K562 (cell line): ENCODE data around the gene SRCAP. TPM values are rescaled to one million over a fixed set of nuclear protein-coding genes. Genes with fewer than 3 reads are reported as not detected.

Source experiments
- ARID2 ChIP-seq: fragments of 450-650 bp; IDR thresholded peaks from 2 replicates; pipeline ENCODE4 v1.6.1; 2017; ENCODE audit warnings: antibody characterized with exemption, mild to moderate bottlenecking
- BRCA1 ChIP-seq, 2 experiments: fragments of 450-650 bp in 1 of 2; sonication (generic) in 1 of 2; formaldehyde crosslinking in 1 of 2; IDR thresholded peaks; 2 replicates each; pipeline versions ENCODE4 v1.5.0 to v1.6.1; 2017 to 2020; ENCODE audit warnings: mild to moderate bottlenecking in 1 of 2, missing genetic modification reagents in 1 of 2
- CHAMP1 ChIP-seq: fragments of 450-650 bp; IDR thresholded peaks from 2 replicates; pipeline ENCODE4 v1.6.1; 2016; ENCODE audit warnings: mild to moderate bottlenecking
- ETV6 ChIP-seq, 3 experiments: fragments of 150-350 bp in 1 of 3; sonication (generic) in 1 of 3; formaldehyde crosslinking in 1 of 3; IDR thresholded peaks; 2 replicates each; pipeline versions ENCODE4 v1.6.1 to v1.8.0; 2014 to 2022; ENCODE audit warnings: borderline replicate concordance in 2 of 3, low read depth in 2 of 3, antibody characterized with exemption in 1 of 3, low read length in 1 of 3, mild to moderate bottlenecking in 1 of 3, missing genetic modification reagents in 1 of 3
- FOXP4 ChIP-seq: sonication (generic); formaldehyde crosslinking; IDR thresholded peaks from 2 replicates; pipeline ENCODE4 v1.8.0; 2022; ENCODE audit warnings: mild to moderate bottlenecking, missing genetic modification reagents, borderline replicate concordance
- HIVEP1 ChIP-seq: fragments of 250-450 bp; sonication (Bioruptor Pico); IDR thresholded peaks from 2 replicates; pipeline ENCODE4 v1.4.0; 2020; ENCODE audit warnings: mild to moderate bottlenecking
- JUND ChIP-seq, 2 experiments: IDR thresholded peaks; 2 replicates in 1 of 2; 3 replicates in 1 of 2; pipeline ENCODE4 v1.6.1; 2011; ENCODE audit warnings: borderline replicate concordance in 2 of 2, low read depth in 2 of 2, low read length in 2 of 2, improper control_type of control experiment in 1 of 2, missing biosample characterization in 1 of 2, missing genetic modification characterization in 1 of 2, missing genetic modification reagents in 1 of 2
- MEF2D ChIP-seq: conservative IDR thresholded peaks from 2 replicates; pipeline ENCODE4 v1.6.1; 2016; ENCODE audit warnings: low read depth, missing genetic modification characterization, missing compliant biosample characterization
- NFIC ChIP-seq: fragments of 450-650 bp; IDR thresholded peaks from 2 replicates; pipeline ENCODE4 v1.6.1; 2017; ENCODE audit warnings: mild to moderate bottlenecking, inconsistent platforms
- SP1 ChIP-seq: sonication (generic); formaldehyde crosslinking; IDR thresholded peaks from 2 replicates; pipeline ENCODE4 v1.8.1; 2022; ENCODE audit warnings: mild to moderate bottlenecking, missing genetic modification reagents
- SRSF3 ChIP-seq: fragments of 200-400 bp; formaldehyde crosslinking; IDR thresholded peaks from 2 replicates; pipeline ENCODE4 v1.6.1; 2016; ENCODE audit warnings: mild to moderate bottlenecking, low read length, moderate library complexity; ENCODE audit not compliant: insufficient read depth
- TCF15 ChIP-seq: fragments of 250-450 bp; sonication (Bioruptor Pico); IDR thresholded peaks from 2 replicates; pipeline ENCODE4 v1.8.0; 2022; ENCODE audit warnings: moderate library complexity, mild to moderate bottlenecking, inconsistent platforms
- THAP12 ChIP-seq: fragments of 250-450 bp; sonication (Bioruptor Pico); IDR thresholded peaks from 2 replicates; pipeline ENCODE4 v1.9.0; 2021; ENCODE audit warnings: mild to moderate bottlenecking, inconsistent platforms
- ZBTB34 ChIP-seq: fragments of 250-450 bp; sonication (Bioruptor Pico); IDR thresholded peaks from 2 replicates; pipeline ENCODE4 v1.8.0; 2021; ENCODE audit warnings: mild to moderate bottlenecking, moderate library complexity
- ZNF124 ChIP-seq: sonication (generic); formaldehyde crosslinking; IDR thresholded peaks from 2 replicates; pipeline ENCODE4 v1.8.1; 2022; ENCODE audit warnings: missing genetic modification reagents
- ZNF780A ChIP-seq: fragments of 250-450 bp; sonication (Bioruptor Pico); IDR thresholded peaks from 2 replicates; pipeline ENCODE4 v1.5.0; 2021; ENCODE audit warnings: mild to moderate bottlenecking
- polyA plus RNA-seq, 8 experiments: library from polyadenylated mRNA; depleted of rRNA in 4 of 8; stranded (reverse) in 5 of 8; unstranded in 3 of 8; fragments of >200 nt; fragmentation: Nextera tagmentation in 2 of 8; fragmentation: Illumina TruSeq in 1 of 8; extraction: Ambion mirVana in 2 of 8; extraction: Trizol in 1 of 8; gene quantifications; 2 replicates each; pipeline versions ENCODE4 v1.2.1 to v1.2.3, GENCODE V29; 2011 to 2014; ENCODE audit warnings: inconsistent platforms in 1 of 8, missing spikeins in 1 of 8
- total RNA-seq, 7 experiments: library from RNA; depleted of rRNA in 6 of 7; stranded (reverse); fragments of >200 nt in 6 of 7; fragmentation: Illumina TruSeq in 2 of 7; extraction: Trizol in 2 of 7; gene quantifications; 2 replicates each; pipeline versions ENCODE4 v1.2.1 to v1.2.3, GENCODE V29; 2011 to 2021; ENCODE audit warnings: low replicate concordance in 1 of 7

The SRCAP gene
- total and polyA plus RNA-seq, 9 of the 15 experiments (the other 6 are each of a cell fraction or from before 2014, with no cell fraction given), result 0.21 to 62.6 (median 5.8) TPM

GRCh38 chr16:30761928-30762902 lies 63.2 kb downstream of the SRCAP start, which contains the start of the genes CFAP119 and RNF40 (continued):
- TF ChIP-seq FOXP4 (CRISPR knock-in tag), result no peak
- TF ChIP-seq MEF2D (tag), result no peak
- TF ChIP-seq ARID2, result no peak
- no peak for TF ChIP-seq BRCA1 (IDR thresholded peaks at IDR 0.05)
- TF ChIP-seq BRCA1 (CRISPR knock-in tag; IDR thresholded peaks at IDR 0.05), result no peak
- peak; percentile 51 for TF ChIP-seq SP1 (CRISPR knock-in tag)
- TF ChIP-seq ZNF124 (CRISPR knock-in tag), result no peak
- TF ChIP-seq THAP12 (CRISPR knock-in tag), result no peak
- no peak for TF ChIP-seq TCF15 (CRISPR knock-in tag)
- TF ChIP-seq CHAMP1, result no peak
- peak; percentile 90 for TF ChIP-seq NFIC
- no peak for TF ChIP-seq HIVEP1 (CRISPR knock-in tag)
- TF ChIP-seq ZBTB34 (CRISPR knock-in tag), result no peak
- TF ChIP-seq ETV6 (IDR thresholded peaks at IDR 0.05; ENCODE audit: borderline replicate concordance in 1 of 2, low read depth in 2 of 2, low read length in 1 of 2), result no peak
- TF ChIP-seq ETV6 (CRISPR knock-in tag; IDR thresholded peaks at IDR 0.05; ENCODE audit: borderline replicate concordance), result no peak; the same call in 1 of the 2 replicates
- TF ChIP-seq JUND (IDR thresholded peaks at IDR 0.05; ENCODE audit: borderline replicate concordance, low read depth, low read length), result peak; percentile 21; the same call in 1 of the 2 replicates
- TF ChIP-seq JUND (tag; IDR thresholded peaks at IDR 0.05; ENCODE audit: borderline replicate concordance, low read depth, low read length), result no peak
- no peak for TF ChIP-seq SRSF3
- TF ChIP-seq ZNF780A (CRISPR knock-in tag), result no peak
